GM10847 (cell line): ENCODE results near the gene CHRM2.

Experiments used
- POLR2A ChIP-seq: IDR thresholded peaks from 2 replicates; pipeline ENCODE4 v1.6.1; 2011; ENCODE audit not compliant: insufficient read length; ENCODE audit errors: extremely low read depth

CHRM2 gene

GRCh38 chr7:136868496-136869000, at the start of gene CHRM2:
TSS of gene CHRM2 (plus strand) at chr7:136868652. CDS start at chr7:137014866, 146,214 bp downstream.
- no peak for TF ChIP-seq POLR2A

GRCh38 chr7:136845899-136846465, 22.5 kb upstream of the CHRM2 start:
- TF ChIP-seq POLR2A: no peak

- no peak for TF ChIP-seq POLR2A
Measured at GRCh38 chr7:136847858-136848257, 20.6 kb upstream of the CHRM2 start.

GRCh38 chr7:136853654-136854053, 14.8 kb upstream of the CHRM2 start:
- TF ChIP-seq POLR2A: no peak

- TF ChIP-seq POLR2A: no peak
Measured at GRCh38 chr7:136857573-136857972, 10.9 kb upstream of the CHRM2 start.

GRCh38 chr7:136859803-136860202, 8.6 kb upstream of the CHRM2 start:
- TF ChIP-seq POLR2A: no peak

- TF ChIP-seq POLR2A: no peak
Measured at GRCh38 chr7:136865236-136865635, 3.2 kb upstream of the CHRM2 start.

- TF ChIP-seq POLR2A: no peak
Measured at GRCh38 chr7:136865777-136866176, 2.7 kb upstream of the CHRM2 start.

GRCh38 chr7:136869001-136869961, 829 bp downstream of the CHRM2 start:
- no peak for TF ChIP-seq POLR2A

- no peak for TF ChIP-seq POLR2A
Measured at GRCh38 chr7:136869991-136870865, 1.8 kb downstream of the CHRM2 start.

- no peak for TF ChIP-seq POLR2A
Measured at GRCh38 chr7:136870866-136871487, 2.5 kb downstream of the CHRM2 start.

GRCh38 chr7:136874393-136875032, 6.1 kb downstream of the CHRM2 start:
- TF ChIP-seq POLR2A: no peak

GRCh38 chr7:136877509-136877908, 9.1 kb downstream of the CHRM2 start:
- TF ChIP-seq POLR2A: no peak

- TF ChIP-seq POLR2A: no peak
Measured at GRCh38 chr7:136877990-136878389, 9.5 kb downstream of the CHRM2 start.

- no peak for TF ChIP-seq POLR2A
Measured at GRCh38 chr7:136878878-136879277, 10.4 kb downstream of the CHRM2 start.

GRCh38 chr7:136883046-136883445, 14.6 kb downstream of the CHRM2 start:
- TF ChIP-seq POLR2A: no peak
